HFF-Myc (cell line): ENCODE measurements around the gene KCNAB1.

Experiments
- DNase-seq: peaks from one replicate; pipeline ENCODE4 v3.0.0-alpha.2; 2011; ENCODE audit warnings: low read depth; ENCODE audit errors: extremely low read depth
- H3K4me3 ChIP-seq: replicated peaks from 2 replicates; pipeline ENCODE4 v1.5.1; 2011; ENCODE audit warnings: low read depth, mild to moderate bottlenecking, control low read depth, low read length
- TF ChIP-seq, protein P1 (sequence below): IDR thresholded peaks from 2 replicates; pipeline ENCODE4 v1.5.1; 2012; ENCODE audit warnings: mild to moderate bottlenecking, low read depth, low read length, control low read depth; ENCODE audit errors: missing control alignments

KCNAB1 gene

DNA sequence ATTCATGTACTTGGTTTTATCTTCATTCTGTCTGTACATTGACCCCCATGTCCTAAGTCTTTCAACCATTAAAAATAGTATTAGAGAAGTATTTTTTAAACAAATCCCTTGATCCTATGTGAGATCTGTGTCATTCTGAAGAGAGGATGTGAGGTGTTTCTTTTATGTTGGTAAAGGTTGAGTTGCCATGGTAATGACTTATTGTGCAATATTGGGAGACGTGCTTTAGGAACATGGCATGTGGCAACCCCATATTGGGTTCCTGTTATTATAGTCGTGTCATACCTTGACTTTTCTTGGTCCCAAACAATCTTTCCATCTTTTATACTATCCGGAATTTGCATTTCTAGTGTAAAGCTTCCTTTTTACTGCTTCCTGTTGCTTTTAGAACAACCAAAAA lies 203.1 kb downstream of the KCNAB1 start:
- DNase-seq: no peak
- H3K4me3 ChIP-seq: no peak overlapping the region
- TF ChIP-seq, protein P1, sequence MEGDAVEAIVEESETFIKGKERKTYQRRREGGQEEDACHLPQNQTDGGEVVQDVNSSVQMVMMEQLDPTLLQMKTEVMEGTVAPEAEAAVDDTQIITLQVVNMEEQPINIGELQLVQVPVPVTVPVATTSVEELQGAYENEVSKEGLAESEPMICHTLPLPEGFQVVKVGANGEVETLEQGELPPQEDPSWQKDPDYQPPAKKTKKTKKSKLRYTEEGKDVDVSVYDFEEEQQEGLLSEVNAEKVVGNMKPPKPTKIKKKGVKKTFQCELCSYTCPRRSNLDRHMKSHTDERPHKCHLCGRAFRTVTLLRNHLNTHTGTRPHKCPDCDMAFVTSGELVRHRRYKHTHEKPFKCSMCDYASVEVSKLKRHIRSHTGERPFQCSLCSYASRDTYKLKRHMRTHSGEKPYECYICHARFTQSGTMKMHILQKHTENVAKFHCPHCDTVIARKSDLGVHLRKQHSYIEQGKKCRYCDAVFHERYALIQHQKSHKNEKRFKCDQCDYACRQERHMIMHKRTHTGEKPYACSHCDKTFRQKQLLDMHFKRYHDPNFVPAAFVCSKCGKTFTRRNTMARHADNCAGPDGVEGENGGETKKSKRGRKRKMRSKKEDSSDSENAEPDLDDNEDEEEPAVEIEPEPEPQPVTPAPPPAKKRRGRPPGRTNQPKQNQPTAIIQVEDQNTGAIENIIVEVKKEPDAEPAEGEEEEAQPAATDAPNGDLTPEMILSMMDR: no peak

DNA sequence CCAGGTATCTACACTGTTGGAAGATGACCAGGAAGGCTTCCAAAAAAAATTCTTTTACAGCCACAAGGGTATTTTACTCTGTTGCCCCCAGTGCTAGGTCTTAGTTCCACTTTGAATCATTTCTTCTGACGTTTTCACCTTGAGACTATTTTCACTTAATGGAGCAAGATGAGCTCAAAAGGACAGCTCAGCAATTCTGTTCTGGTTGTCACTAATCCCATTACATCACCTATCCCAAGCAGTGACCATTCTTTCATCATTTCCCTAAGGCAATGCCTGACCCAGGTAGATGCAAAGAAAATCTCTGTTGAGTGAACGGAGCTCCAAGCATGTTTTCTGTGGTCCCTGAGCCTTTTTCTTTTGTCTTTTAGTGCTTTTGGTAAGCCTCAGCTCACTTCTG lies 210.0 kb downstream of the KCNAB1 start:
- no peak for DNase-seq
- no peak overlapping the region for H3K4me3 ChIP-seq
- TF ChIP-seq, protein P1: no peak

DNA sequence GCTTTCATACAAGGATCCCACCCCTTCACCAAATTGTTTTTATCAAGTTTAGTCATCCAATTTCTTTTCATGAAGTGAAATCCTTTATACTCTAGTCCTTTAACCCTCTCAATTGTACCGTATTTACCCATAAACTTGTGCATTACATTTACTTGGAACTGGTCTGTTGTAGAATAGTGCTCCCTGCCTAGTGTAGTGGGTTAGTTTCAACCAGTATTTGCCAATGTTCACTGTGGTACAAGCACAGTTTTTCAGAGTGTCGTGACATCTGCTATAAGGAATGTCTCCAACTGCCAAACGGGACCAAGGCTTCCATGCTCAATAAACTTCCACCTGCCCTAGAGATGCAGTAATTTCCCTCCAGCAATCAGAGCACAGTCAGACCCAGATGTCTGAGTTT lies 211.9 kb downstream of the KCNAB1 start:
- H3K4me3 ChIP-seq: no peak overlapping the region
- DNase-seq: no peak
- TF ChIP-seq, protein P1: no peak

DNA sequence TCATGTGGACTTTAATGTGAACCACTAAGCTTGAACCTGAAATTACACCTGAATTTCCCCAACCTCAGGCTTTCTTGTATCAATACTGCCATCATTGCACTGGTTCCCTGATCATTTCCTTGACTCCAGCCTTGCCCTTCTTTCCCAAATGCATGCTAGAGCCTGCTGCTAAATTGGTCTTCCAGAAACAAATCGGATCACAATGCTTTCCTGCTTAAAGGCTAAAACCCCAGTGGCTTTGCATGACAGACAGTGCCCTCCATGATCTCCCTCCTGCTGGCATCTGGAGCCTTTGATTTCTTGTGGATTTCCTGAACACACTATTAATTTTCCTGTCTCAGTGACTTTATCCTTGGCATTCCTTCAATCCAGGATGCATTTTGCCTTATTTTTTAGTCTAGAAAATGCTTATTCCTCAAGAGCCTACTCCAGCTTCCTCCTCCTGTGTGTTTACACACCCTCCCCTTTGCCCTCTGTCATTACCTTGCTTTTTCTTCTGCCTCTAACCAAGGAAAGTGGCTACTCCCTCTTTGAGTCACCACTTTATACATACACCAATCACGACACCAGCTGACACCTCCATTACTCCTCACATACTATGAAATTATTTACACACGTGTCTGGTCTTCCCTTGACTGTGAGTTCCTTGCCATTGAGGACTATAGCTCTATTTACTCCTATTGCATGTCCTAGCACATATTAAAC lies 214.6 kb downstream of the KCNAB1 start:
- DNase-seq: no peak
- TF ChIP-seq, protein P1: no peak
- no peak overlapping the region for H3K4me3 ChIP-seq

DNA sequence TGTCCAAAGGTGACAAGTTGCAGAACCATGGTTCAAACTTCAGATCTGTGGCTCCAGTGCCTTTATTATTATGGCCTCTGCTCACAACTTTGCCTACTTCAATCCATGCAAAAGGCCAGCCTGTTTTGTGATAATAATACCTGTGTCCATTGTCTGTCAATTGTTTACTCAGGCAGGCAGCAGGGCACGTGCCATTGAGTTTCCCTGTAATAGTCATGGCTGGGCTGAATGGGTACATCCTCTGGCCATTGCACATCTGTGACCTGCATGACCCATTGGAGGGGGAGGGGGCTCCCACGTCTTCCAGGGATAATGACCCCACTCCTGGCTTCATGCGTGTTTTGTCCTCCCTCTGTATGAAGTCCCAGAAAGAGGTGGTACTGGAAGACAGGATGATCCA lies 219.1 kb downstream of the KCNAB1 start:
- DNase-seq: no peak
- TF ChIP-seq, protein P1: no peak
- no peak overlapping the region for H3K4me3 ChIP-seq

DNA sequence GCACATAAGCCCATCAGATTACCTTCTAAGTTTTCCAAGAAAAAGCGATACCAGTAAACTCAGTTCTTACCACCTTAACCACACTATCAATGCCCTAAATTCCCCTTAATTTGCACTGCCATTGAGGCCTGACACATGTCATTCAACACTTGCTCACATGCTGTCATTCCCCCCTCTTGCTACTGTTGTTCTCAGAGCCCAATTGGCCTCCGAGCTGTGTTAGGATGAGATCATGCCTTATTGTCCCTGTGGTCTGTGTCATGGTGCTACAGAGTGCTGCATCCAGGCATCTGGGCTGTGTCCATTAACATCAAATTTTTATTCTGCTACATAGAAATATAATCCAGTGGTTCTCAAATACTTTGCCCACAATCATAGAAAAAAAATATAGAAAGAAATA lies 221.0 kb downstream of the KCNAB1 start:
- TF ChIP-seq, protein P1: no peak
- DNase-seq: no peak
- no peak overlapping the region for H3K4me3 ChIP-seq
